Measurements from ENCODE around the gene MPPED2.

MPPED2 gene

GRCh38 chr11:30586251-30587144, at the start of gene MPPED2:
TSS of gene MPPED2 (minus strand) at chr11:30586353. CDS start at chr11:30580373, 5,980 bp downstream.
- no peak for DNase-seq

- DNase-seq: no peak
Measured at GRCh38 chr11:30635401-30635989, 49.3 kb upstream of the MPPED2 start.

GRCh38 chr11:30631148-30631547, 45.0 kb upstream of the MPPED2 start:
- no peak for DNase-seq

GRCh38 chr11:30619767-30620166, 33.6 kb upstream of the MPPED2 start:
- DNase-seq: no peak

GRCh38 chr11:30617762-30618161, 31.6 kb upstream of the MPPED2 start:
- DNase-seq: no peak

GRCh38 chr11:30610628-30611027, 24.5 kb upstream of the MPPED2 start:
- no peak for DNase-seq

- no peak for DNase-seq
Measured at GRCh38 chr11:30608534-30608933, 22.4 kb upstream of the MPPED2 start.

GRCh38 chr11:30605036-30605605, 19.0 kb upstream of the MPPED2 start:
- no peak for DNase-seq

GRCh38 chr11:30603357-30603756, 17.2 kb upstream of the MPPED2 start:
- DNase-seq: no peak

GRCh38 chr11:30596832-30597231, 10.7 kb upstream of the MPPED2 start:
- no peak for DNase-seq

GRCh38 chr11:30595934-30596333, 9.8 kb upstream of the MPPED2 start:
- no peak for DNase-seq

- no peak for DNase-seq
Measured at GRCh38 chr11:30594646-30595411, 8.7 kb upstream of the MPPED2 start.

GRCh38 chr11:30587269-30587812, 1.2 kb upstream of the MPPED2 start:
- no peak for DNase-seq

- DNase-seq: no peak
Measured at GRCh38 chr11:30585892-30586250, 282 bp downstream of the MPPED2 start.

- DNase-seq: no peak
Measured at GRCh38 chr11:30585125-30585891, 845 bp downstream of the MPPED2 start.

GRCh38 chr11:30583476-30584280, 2.5 kb downstream of the MPPED2 start:
- no peak for DNase-seq

GRCh38 chr11:30582726-30583125, 3.4 kb downstream of the MPPED2 start:
- DNase-seq: no peak

GRCh38 chr11:30581675-30582074, 4.5 kb downstream of the MPPED2 start:
- no peak for DNase-seq

GRCh38 chr11:30580573-30580972, 5.6 kb downstream of the MPPED2 start:
- no peak for DNase-seq

- no peak for DNase-seq
Measured at GRCh38 chr11:30579415-30580175, 6.6 kb downstream of the MPPED2 start.

GRCh38 chr11:30578406-30578805, 7.7 kb downstream of the MPPED2 start:
- no peak for DNase-seq

Data from activated gamma-delta T cell treated with Interleukin-2 at 50 U/mL for 16 hours (primary cell).